Stimulated activated naive CD8-positive, alpha-beta T cell treated with anti-CD3 and anti-CD28 coated beads, Interleukin-15, Interleukin-2, amounts not matched to agents 100 ng/mL and 50 ng/mL, for 24 hours (primary cell): Measurements from ENCODE around the gene ARL16.

Source experiments
- H3K27ac Mint-ChIP-seq: one replicate; pipeline ENCODE4 v1.8.0; 2021; ENCODE audit warnings: mild to moderate bottlenecking, mixed read lengths
- H3K27me3 Mint-ChIP-seq: one replicate; pipeline ENCODE4 v1.8.0; 2021; ENCODE audit warnings: mixed read lengths
- H3K36me3 Mint-ChIP-seq: one replicate; pipeline ENCODE4 v1.8.0; 2021; ENCODE audit warnings: low read depth, mixed read lengths
- H3K4me1 Mint-ChIP-seq: one replicate; pipeline ENCODE4 v1.8.0; 2021; ENCODE audit warnings: low read depth, mixed read lengths
- H3K4me3 Mint-ChIP-seq: one replicate; pipeline ENCODE4 v1.8.0; 2021; ENCODE audit warnings: mild to moderate bottlenecking, mixed read lengths
- H3K9me3 Mint-ChIP-seq: one replicate; pipeline ENCODE4 v1.8.0; 2021; ENCODE audit warnings: mixed read lengths

ARL16 gene

GRCh38 chr17:81636505-81637288, 46.9 kb downstream of the ARL16 start, which contains the start of the genes NPLOC4 and TSPAN10:
Gene NPLOC4 (minus strand): TSS chr17:81637112. CDS start chr17:81636930, 182 bp downstream.
Gene TSPAN10 (plus strand): TSS chr17:81637196. CDS start chr17:81642413, 5,217 bp downstream.
- Mint-ChIP-seq H3K27ac (peak within 1 kb of the TSS; percentile 94), H3K4me3 (peak within 1 kb of the TSS; percentile 94), H3K36me3 (peaks cover 5% of the 10 kb centered on the region), H3K27me3 (no peaks in the 10 kb centered on the region), H3K9me3 (no peaks in the 10 kb centered on the region), H3K4me1 (peaks cover 24% of the 10 kb centered on the region)

GRCh38 chr17:81635973-81636504, 47.6 kb downstream of the ARL16 start:
- Mint-ChIP-seq H3K4me3 (peak overlapping the region; percentile 94), H3K27me3 (no peaks in the 10 kb centered on the region), H3K4me1 (peaks cover 24% of the 10 kb centered on the region), H3K9me3 (no peaks in the 10 kb centered on the region), H3K36me3 (peaks cover 10% of the 10 kb centered on the region), H3K27ac (peak overlapping the region; percentile 94)

- no peaks in the 10 kb centered on the region for H3K9me3 Mint-ChIP-seq
- H3K4me3 Mint-ChIP-seq, result peak overlapping the region; percentile 94
Measured at GRCh38 chr17:81635431-81635830, 48.2 kb downstream of the ARL16 start.

DNA sequence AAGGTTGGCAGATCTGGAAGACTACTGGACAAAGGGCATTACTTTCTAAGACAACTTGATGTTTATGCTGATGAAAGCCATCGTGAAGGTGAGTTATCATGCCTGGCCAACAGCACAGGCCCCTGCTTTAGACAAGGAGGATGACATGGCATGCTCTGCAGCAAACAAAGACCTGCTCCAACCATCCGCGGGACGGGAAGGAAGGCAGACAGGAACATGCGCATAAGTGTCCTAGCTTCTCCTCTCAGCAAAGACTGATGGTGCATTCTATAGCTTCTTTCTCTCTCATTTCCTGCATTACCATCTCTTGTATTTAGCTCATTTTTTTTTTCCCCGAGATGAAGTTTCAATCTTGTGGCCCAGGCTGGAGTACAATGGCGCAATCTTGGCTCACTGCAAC, 52.1 kb downstream of the ARL16 start:
- no peak overlapping the region for H3K4me3 Mint-ChIP-seq
- H3K36me3 Mint-ChIP-seq, result peaks cover 40% of the 10 kb centered on the region
- H3K4me1 Mint-ChIP-seq, result peaks cover 20% of the 10 kb centered on the region
- no peak overlapping the region for H3K27ac Mint-ChIP-seq
- no peaks in the 10 kb centered on the region for H3K9me3 Mint-ChIP-seq
- no peaks in the 10 kb centered on the region for H3K27me3 Mint-ChIP-seq

More at GRCh38 chr17:81635431-81635830, 48.2 kb downstream of the ARL16 start:
- Mint-ChIP-seq H3K27ac (peak overlapping the region; percentile 94), H3K36me3 (peaks cover 10% of the 10 kb centered on the region), H3K4me1 (peaks cover 24% of the 10 kb centered on the region), H3K27me3 (no peaks in the 10 kb centered on the region)
